GM12878 (cell line): ENCODE data around the gene TMEM272. TPM values are rescaled to one million over a fixed set of nuclear protein-coding genes. Genes with fewer than 3 reads are reported as not detected.

ENCODE experiments used
- ATAC-seq: fragments of 200-7000 bp; cut with Tn5 transposase; 3 replicates; pipeline ENCODE4 v1.9.1; 2020; ENCODE audit warnings: mild to moderate bottlenecking, moderate library complexity
- BruUV-seq: library from RNA; stranded (reverse); fragments of 400-500 nt; replicated peaks from 2 replicates; lab custom pipeline; 2021; lab: Mats Ljungman, UMichigan
- CTCF ChIA-PET: fragments of 300-600 bp; sonication (Branson Sonifier 250); formaldehyde crosslinking; extraction: SDS; loops from one replicate; lab custom pipeline; 2021; ENCODE audit warnings: inconsistent platforms; lab: Yijun Ruan, JAX
- POLR2A ChIA-PET: fragments of 350-600 bp; formaldehyde crosslinking; extraction: SDS; loops from one replicate; lab custom pipeline; 2021; ENCODE audit warnings: inconsistent platforms; lab: Charles Lee
- RAD21 ChIA-PET: fragments of 300-600 bp; sonication (Branson Sonifier 250); formaldehyde crosslinking; loops from one replicate; lab custom pipeline; 2023; ENCODE audit warnings: antibody characterized with exemption; ENCODE audit not compliant: unreplicated experiment; lab: Charles Lee
- SMC1A ChIA-PET: fragments of 300-600 bp; sonication (Branson Sonifier 250); formaldehyde crosslinking; loops from one replicate; lab custom pipeline; 2023; ENCODE audit not compliant: unreplicated experiment, uncharacterized antibody; lab: Charles Lee
- DNase-seq: peaks from one replicate; pipeline ENCODE4 v3.0.0-alpha.2; 2011; ENCODE audit warnings: low read depth, low spot score
- FAIRE-seq: peaks from 3 replicates; lab custom pipeline; 2011; peaks lifted over from hg19 to GRCh38; lab: Jason Lieb, UNC
- H2AFZ ChIP-seq: 2 replicates; pipeline ENCODE4 v1.6.0; 2011; ENCODE audit warnings: low read depth, low read length, control low read depth; ENCODE audit not compliant: control insufficient read depth
- H3K27ac ChIP-seq: 2 replicates; pipeline ENCODE4 v1.5.1; 2011; ENCODE audit warnings: control low read depth; ENCODE audit not compliant: control insufficient read depth, insufficient read depth
- H3K27me3 ChIP-seq, 2 experiments: replicated peaks in 1 of 2; 2 replicates each; pipeline versions ENCODE4 v1.6.0 to v1.6.1; 2011; ENCODE audit warnings: low read length in 1 of 2; ENCODE audit not compliant: control insufficient read depth in 2 of 2, insufficient read depth in 2 of 2
- H3K36me3 ChIP-seq, 2 experiments: 2 replicates each; pipeline ENCODE4 v1.5.1; 2011; ENCODE audit warnings: low read length in 1 of 2; ENCODE audit not compliant: control insufficient read depth in 2 of 2, insufficient read depth in 2 of 2
- H3K4me1 ChIP-seq: 2 replicates; pipeline ENCODE4 v1.6.1; 2011; ENCODE audit warnings: mild to moderate bottlenecking, low read length, moderate library complexity, mixed read lengths; ENCODE audit not compliant: control insufficient read depth, insufficient read depth
- H3K4me2 ChIP-seq: 2 replicates; pipeline ENCODE4 v1.6.0; 2011; ENCODE audit warnings: control low read depth; ENCODE audit not compliant: control insufficient read depth, insufficient read depth
- H3K4me3 ChIP-seq: fragments of 200-600 bp; sonication (generic); 2 replicates; pipeline ENCODE4 v1.5.1; 2016
- H3K79me2 ChIP-seq: 2 replicates; pipeline ENCODE4 v1.6.0; 2011; ENCODE audit warnings: low read length; ENCODE audit not compliant: control insufficient read depth, insufficient read depth
- H3K9ac ChIP-seq: 2 replicates; pipeline ENCODE4 v1.8.0; 2011; ENCODE audit warnings: low read length, control low read depth, mixed read lengths; ENCODE audit not compliant: control insufficient read depth, insufficient read depth
- H3K9me3 ChIP-seq: replicated peaks from 3 replicates; pipeline ENCODE4 v1.5.1; 2011; ENCODE audit warnings: mild to moderate bottlenecking, low read length; ENCODE audit not compliant: control insufficient read depth, insufficient read depth
- H4K20me1 ChIP-seq: 2 replicates; pipeline ENCODE4 v1.6.0; 2011; ENCODE audit not compliant: control insufficient read depth, insufficient read depth
- NFXL1 ChIP-seq: fragments of 450-650 bp; IDR thresholded peaks from 2 replicates; pipeline ENCODE4 v1.6.1; 2017; ENCODE audit warnings: antibody characterized with exemption, mild to moderate bottlenecking, borderline replicate concordance
- PAX5 ChIP-seq: IDR thresholded peaks from 2 replicates; pipeline ENCODE4 v1.6.1; 2011; ENCODE audit warnings: low read depth, low read length, borderline replicate concordance
- TBL1XR1 ChIP-seq: IDR thresholded peaks from 2 replicates; pipeline ENCODE4 v1.6.1; 2012; ENCODE audit warnings: low read depth, low read length, improper control_type of control experiment
- YY1 ChIP-seq: IDR thresholded peaks from 2 replicates; pipeline ENCODE4 v1.6.1; 2011; ENCODE audit warnings: low read depth, mild to moderate bottlenecking, low read length
- WGBS: methylation state at CpG from one replicate; pipeline ENCODE4 v1.1.6; 2016; ENCODE audit warnings: low lambda C conversion rate; ENCODE audit not compliant: insufficient replicate concordance, insufficient coverage; ENCODE audit errors: missing lambda C conversion rate; 5-methylcytosine and 5-hydroxymethylcytosine counted together
- in situ Hi-C: fragments of 300-500 bp; cut with MboI; formaldehyde crosslinking; loops from 9 replicates; pipeline ENCODE4 v1.14.3; 2018; ENCODE audit warnings: mixed read lengths
- intact Hi-C: fragments of 100-400 bp; cut with micrococcal nuclease; formaldehyde crosslinking; loops from one replicate; pipeline ENCODE4 v1.14.2; 2022; ENCODE audit not compliant: unreplicated experiment
- polyA plus RNA-seq, 11 experiments: library from polyadenylated mRNA; depleted of rRNA in 4 of 11; unstranded in 6 of 11; stranded (reverse) in 5 of 11; fragments of >200 nt; fragmentation: Nextera tagmentation in 4 of 11; fragmentation: Illumina TruSeq in 1 of 11; extraction: Ambion mirVana in 4 of 11; extraction: Trizol in 1 of 11; gene quantifications; 1 replicate in 1 of 11; 2 replicates in 10 of 11; pipeline versions ENCODE4 v1.2.1 to v1.2.3, GENCODE V29; 2011 to 2016; ENCODE audit warnings: inconsistent platforms in 2 of 11, missing spikeins in 2 of 11, low read depth in 1 of 11
- total RNA-seq, 4 experiments: library from RNA; depleted of rRNA in 3 of 4; stranded (reverse); fragments of >200 nt in 3 of 4; fragmentation: Illumina TruSeq in 1 of 4; extraction: Trizol in 1 of 4; gene quantifications; 2 replicates each; pipeline versions ENCODE4 v1.2.1 to v1.2.3, GENCODE V29; 2013 to 2021
- TF ChIP-seq, protein P1 (sequence below): fragments of 450-650 bp; conservative IDR thresholded peaks from 2 replicates; pipeline ENCODE4 v1.6.1; 2017; ENCODE audit warnings: mild to moderate bottlenecking, moderate library complexity
- TF ChIP-seq, protein P2 (sequence below): IDR thresholded peaks from 2 replicates; pipeline ENCODE4 v1.6.1; 2012; ENCODE audit warnings: improper control_type of control experiment, low read depth, low read length; ENCODE audit not compliant: insufficient replicate concordance

The TMEM272 gene
- total and polyA plus RNA-seq, 10 of the 15 experiments (the other 5 are each of a cell fraction or from before 2014, with no cell fraction given): 0.01 to 0.04 TPM; not detected in 8

DNA sequence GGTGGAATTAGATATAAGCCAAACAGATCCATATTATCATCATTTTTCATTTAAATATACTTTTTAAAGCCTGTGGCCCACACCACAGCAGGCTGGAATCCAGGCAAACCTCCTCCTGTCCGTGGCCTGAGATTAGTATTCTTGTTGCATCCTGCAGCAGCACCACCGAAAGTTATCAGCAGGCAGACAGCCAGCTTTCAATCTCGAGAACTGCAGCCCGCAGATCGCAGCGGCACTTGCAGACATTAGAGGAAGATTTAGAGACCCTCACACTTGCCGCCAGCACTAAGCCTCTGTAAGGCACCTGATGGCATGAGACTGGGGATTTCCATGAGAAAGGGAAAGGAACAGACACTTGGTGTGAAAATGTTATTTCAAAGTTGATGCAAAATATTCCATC, 48.4 kb downstream of the TMEM272 start:
- no peak overlapping the region for H3K27ac ChIP-seq
- H2AFZ ChIP-seq: no peak overlapping the region
- peaks cover 27% of the 10 kb centered on the region for H3K4me1 ChIP-seq
- H3K4me3 ChIP-seq: no peak overlapping the region
- no peaks in the 10 kb centered on the region for H4K20me1 ChIP-seq
- H3K79me2 ChIP-seq: no peaks in the 10 kb centered on the region
- no peak overlapping the region for H3K9ac ChIP-seq
- FAIRE-seq: no peak
- no peak overlapping the region for H3K4me2 ChIP-seq
- no TSS peak for BruUV-seq
- over 99% methylated on average over 7 of the region's 7 CpGs for WGBS
- DNase-seq: no peak
- no peaks in the 10 kb centered on the region for H3K9me3 ChIP-seq
- ChIA-PET RAD21 (interaction anchor here (0.8 to 10.2 kb wide), 17 partner anchors 14 to 672 kb away, joined by 3 to 104 read pairs (median 9); no protein-coding TSS in a partner anchor), CTCF (interaction anchor here (1.1 to 8.9 kb wide), 34 partner anchors 10 to 672 kb away, joined by 3 to 152 read pairs (median 8); no protein-coding TSS in a partner anchor), SMC1A (interaction anchor here (0.8 to 7.2 kb wide), 29 partner anchors 14 to 672 kb away, joined by 3 to 71 read pairs (median 6); partner anchors contain the start of gene INTS6), POLR2A (interaction anchor here (1.0 to 1.5 kb wide), 3 partner anchors 32 to 674 kb away, joined by 3 to 8 read pairs (median 3); partner anchors contain the start of gene INTS6)
- ATAC-seq: no peak
- in situ Hi-C loops: loop anchor here (5.0 kb wide), 2 partner anchors 354 to 674 kb away; no protein-coding TSS in a partner anchor
- no peak for TF ChIP-seq TBL1XR1
- TF ChIP-seq PAX5: no peak
- TF ChIP-seq, protein P1, sequence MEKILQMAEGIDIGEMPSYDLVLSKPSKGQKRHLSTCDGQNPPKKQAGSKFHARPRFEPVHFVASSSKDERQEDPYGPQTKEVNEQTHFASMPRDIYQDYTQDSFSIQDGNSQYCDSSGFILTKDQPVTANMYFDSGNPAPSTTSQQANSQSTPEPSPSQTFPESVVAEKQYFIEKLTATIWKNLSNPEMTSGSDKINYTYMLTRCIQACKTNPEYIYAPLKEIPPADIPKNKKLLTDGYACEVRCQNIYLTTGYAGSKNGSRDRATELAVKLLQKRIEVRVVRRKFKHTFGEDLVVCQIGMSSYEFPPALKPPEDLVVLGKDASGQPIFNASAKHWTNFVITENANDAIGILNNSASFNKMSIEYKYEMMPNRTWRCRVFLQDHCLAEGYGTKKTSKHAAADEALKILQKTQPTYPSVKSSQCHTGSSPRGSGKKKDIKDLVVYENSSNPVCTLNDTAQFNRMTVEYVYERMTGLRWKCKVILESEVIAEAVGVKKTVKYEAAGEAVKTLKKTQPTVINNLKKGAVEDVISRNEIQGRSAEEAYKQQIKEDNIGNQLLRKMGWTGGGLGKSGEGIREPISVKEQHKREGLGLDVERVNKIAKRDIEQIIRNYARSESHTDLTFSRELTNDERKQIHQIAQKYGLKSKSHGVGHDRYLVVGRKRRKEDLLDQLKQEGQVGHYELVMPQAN: no peak
- TF ChIP-seq YY1: no peak
- TF ChIP-seq NFXL1: no peak
- TF ChIP-seq, protein P2, sequence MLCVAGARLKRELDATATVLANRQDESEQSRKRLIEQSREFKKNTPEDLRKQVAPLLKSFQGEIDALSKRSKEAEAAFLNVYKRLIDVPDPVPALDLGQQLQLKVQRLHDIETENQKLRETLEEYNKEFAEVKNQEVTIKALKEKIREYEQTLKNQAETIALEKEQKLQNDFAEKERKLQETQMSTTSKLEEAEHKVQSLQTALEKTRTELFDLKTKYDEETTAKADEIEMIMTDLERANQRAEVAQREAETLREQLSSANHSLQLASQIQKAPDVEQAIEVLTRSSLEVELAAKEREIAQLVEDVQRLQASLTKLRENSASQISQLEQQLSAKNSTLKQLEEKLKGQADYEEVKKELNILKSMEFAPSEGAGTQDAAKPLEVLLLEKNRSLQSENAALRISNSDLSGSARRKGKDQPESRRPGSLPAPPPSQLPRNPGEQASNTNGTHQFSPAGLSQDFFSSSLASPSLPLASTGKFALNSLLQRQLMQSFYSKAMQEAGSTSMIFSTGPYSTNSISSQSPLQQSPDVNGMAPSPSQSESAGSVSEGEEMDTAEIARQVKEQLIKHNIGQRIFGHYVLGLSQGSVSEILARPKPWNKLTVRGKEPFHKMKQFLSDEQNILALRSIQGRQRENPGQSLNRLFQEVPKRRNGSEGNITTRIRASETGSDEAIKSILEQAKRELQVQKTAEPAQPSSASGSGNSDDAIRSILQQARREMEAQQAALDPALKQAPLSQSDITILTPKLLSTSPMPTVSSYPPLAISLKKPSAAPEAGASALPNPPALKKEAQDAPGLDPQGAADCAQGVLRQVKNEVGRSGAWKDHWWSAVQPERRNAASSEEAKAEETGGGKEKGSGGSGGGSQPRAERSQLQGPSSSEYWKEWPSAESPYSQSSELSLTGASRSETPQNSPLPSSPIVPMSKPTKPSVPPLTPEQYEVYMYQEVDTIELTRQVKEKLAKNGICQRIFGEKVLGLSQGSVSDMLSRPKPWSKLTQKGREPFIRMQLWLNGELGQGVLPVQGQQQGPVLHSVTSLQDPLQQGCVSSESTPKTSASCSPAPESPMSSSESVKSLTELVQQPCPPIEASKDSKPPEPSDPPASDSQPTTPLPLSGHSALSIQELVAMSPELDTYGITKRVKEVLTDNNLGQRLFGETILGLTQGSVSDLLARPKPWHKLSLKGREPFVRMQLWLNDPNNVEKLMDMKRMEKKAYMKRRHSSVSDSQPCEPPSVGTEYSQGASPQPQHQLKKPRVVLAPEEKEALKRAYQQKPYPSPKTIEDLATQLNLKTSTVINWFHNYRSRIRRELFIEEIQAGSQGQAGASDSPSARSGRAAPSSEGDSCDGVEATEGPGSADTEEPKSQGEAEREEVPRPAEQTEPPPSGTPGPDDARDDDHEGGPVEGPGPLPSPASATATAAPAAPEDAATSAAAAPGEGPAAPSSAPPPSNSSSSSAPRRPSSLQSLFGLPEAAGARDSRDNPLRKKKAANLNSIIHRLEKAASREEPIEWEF: no peak
- no peaks in the 10 kb centered on the region for H3K36me3 ChIP-seq
- H3K27me3 ChIP-seq: no peaks in the 10 kb centered on the region
- intact Hi-C loops: loop anchor here (2.0 to 5.0 kb wide), 2 partner anchors 344 to 509 kb away; partner anchors contain the start of gene INTS6
